SH-SY5Y (cell line): ENCODE measurements around the gene AGAP1.

ENCODE experiments used
- GATA2 ChIP-seq: IDR thresholded peaks from 2 replicates; pipeline ENCODE4 v1.6.1; 2011; ENCODE audit warnings: mild to moderate bottlenecking, low read depth, low read length
- GATA3 ChIP-seq: IDR thresholded peaks from 2 replicates; pipeline ENCODE4 v1.6.1; 2011; ENCODE audit warnings: low read depth, mild to moderate bottlenecking, low read length, moderate library complexity

GRCh38 chr2:235651643-235652042 is 157.8 kb downstream of the AGAP1 start:
- TF ChIP-seq GATA2, result no peak
- TF ChIP-seq GATA3, result no peak
